GM18502 (cell line): ENCODE results near the gene HMGN5.
A peak's percentile ranks its signal among the peaks of the same experiment; 100 is the strongest.

Experiments
- ATAC-seq: cut with Tn5 transposase; IDR thresholded peaks from one replicate; pipeline ENCODE4 v1.9.1; 2021; ENCODE audit warnings: mild to moderate bottlenecking; ENCODE audit not compliant: unreplicated experiment, poor library complexity

The HMGN5 gene

DNA sequence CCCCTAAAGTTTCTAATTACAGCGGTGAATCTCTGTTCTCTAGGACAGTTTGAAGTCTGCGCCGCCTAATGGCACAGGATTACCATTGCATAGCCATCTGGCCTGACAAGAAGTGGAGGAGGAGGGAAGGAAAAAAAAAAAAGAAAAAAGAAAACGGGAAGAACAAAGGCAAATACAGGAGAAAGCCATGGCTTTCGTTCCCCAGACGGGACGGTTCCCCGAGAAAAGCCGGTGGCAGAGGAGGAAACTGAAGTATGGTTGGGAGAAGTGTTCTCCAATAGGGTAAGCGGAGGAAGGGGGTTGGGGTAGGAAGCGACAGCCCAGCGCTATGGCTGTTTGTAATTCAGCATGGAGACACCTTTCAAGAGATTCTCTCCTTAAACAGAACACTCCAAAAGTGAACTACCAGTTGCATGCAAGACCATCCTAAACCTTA, 80.8 kb downstream of the HMGN5 start:
- peak; percentile 65 for ATAC-seq

DNA sequence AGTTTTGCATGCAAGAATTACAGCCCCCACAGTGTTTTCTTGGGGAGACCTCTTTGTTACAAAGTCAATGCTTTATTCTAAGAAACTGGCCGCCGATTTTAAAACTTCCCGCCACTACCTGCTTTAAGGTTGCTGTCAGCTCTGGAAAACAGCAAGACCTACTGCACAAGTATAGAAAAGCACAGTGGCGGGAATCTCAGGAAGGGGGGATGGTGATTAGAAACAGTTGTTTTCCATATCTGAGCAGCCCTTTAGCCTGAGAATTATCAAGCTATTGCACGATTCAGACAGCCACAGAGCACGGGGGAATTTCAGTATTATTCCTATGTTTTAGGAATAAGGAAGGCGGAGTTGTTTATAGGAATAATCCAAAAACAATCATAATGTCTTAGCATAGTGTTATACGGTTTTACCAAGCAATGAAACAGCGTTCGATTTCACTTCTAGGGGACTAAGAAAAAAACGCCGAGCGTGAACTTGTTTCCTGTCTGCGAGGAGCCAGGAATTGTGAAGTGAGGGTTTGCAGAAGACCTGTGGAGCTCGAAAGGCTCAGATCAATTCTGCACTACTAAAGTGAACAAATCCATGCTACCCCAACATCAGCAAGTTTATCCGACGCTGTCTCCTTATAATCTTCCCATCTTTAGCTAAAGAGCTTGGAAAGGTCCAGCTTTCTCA, 81.3 kb downstream of the HMGN5 start:
- ATAC-seq: peak; percentile 37

DNA sequence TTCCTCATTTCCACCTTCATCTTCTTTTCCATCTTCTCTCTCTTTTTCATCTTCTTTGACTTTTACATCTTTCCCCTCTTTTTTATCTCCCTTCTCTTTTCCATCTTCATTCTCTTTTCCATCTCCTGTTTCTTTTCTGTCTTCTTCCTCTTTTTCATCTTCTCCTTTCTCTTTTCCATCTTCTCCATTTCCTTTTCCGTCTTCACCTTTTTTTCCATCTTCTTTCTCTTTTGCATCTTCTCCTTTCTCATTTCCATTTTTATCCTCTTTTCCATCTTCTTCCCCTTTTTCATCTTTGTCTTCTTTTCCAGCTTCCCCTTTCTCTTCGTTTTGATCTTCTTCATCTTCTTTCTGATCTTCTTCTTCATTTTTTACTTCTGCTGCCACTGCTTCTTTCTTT, 87.0 kb downstream of the HMGN5 start:
- no peak for ATAC-seq

DNA sequence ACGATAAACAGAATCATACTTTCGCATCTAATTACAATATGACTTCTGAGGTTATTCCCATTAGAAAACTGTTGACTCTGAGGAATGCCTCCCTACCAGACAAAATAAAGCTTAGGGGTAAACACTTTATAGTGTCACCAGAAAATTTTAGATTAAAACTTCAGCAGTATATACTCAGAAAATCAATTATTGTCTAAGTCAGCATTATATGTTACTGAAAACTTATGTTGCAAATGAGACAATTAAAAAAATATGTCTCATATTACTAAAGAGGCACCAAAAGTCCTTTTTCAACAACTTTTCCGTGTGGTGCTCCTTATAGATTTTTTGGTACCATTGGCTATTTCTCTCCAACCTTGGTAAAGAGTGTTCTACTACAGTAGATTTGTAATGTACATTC, 91.4 kb downstream of the HMGN5 start:
- ATAC-seq: no peak

DNA sequence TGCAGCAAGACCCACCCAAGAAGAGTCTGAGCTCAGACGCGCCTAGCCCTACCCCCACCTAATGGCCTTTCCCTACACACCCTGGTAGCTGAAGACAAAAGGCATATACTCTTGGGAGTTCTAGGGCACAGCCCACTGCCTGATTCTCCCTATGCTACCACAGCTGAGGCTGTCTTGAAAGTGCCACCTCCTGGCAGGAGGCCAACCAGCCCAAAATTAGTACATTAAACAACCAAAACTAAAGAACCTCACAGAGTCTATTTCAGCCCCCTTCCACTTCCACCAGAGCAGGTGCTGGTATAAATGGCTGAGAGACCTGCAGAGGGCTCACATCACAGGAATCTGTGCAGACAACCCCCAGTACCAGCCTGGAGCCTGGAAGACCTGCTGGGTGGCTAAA, 119.1 kb downstream of the HMGN5 start:
- ATAC-seq: no peak
